Measurements from ENCODE around the gene PSAPL1.
"Not testable (repeated sequence)": the region's sequence is repeated elsewhere in the genome, so short reads cannot be mapped to it uniquely, and the experiment has no call there.

The PSAPL1 gene

GRCh38 chr4:7457201-7458065 is 22.7 kb upstream of the PSAPL1 start:
- no peak for DNase-seq

GRCh38 chr4:7452802-7453201 is 18.1 kb upstream of the PSAPL1 start:
- DNase-seq = not testable (repeated sequence)

- no peak for DNase-seq
Observed at GRCh38 chr4:7451800-7452199, 17.1 kb upstream of the PSAPL1 start.

- DNase-seq = no peak
Observed at GRCh38 chr4:7451434-7451789, 16.7 kb upstream of the PSAPL1 start.

- no peak for DNase-seq
Observed at GRCh38 chr4:7450775-7451433, 16.2 kb upstream of the PSAPL1 start.

- no peak for DNase-seq
Observed at GRCh38 chr4:7448036-7448435, 13.3 kb upstream of the PSAPL1 start.

GRCh38 chr4:7447236-7447635 is 12.5 kb upstream of the PSAPL1 start:
- DNase-seq = no peak

GRCh38 chr4:7444731-7445130 is 10.0 kb upstream of the PSAPL1 start:
- no peak for DNase-seq

GRCh38 chr4:7444314-7444713 is 9.6 kb upstream of the PSAPL1 start:
- no peak for DNase-seq

GRCh38 chr4:7442574-7443162 is 7.9 kb upstream of the PSAPL1 start:
- DNase-seq = no peak

- DNase-seq = no peak
Observed at GRCh38 chr4:7441201-7441600, 6.5 kb upstream of the PSAPL1 start.

- DNase-seq = no peak
Observed at GRCh38 chr4:7439699-7440098, 5.0 kb upstream of the PSAPL1 start.

- DNase-seq = no peak
Observed at GRCh38 chr4:7436256-7436655, 1.5 kb upstream of the PSAPL1 start.

GRCh38 chr4:7435471-7436061 is 836 bp upstream of the PSAPL1 start:
- DNase-seq = no peak

- DNase-seq = no peak
Observed at GRCh38 chr4:7434141-7434765, 477 bp downstream of the PSAPL1 start.

GRCh38 chr4:7433376-7434140 is 1.2 kb downstream of the PSAPL1 start:
- no peak for DNase-seq

GRCh38 chr4:7432531-7433375 is 2.0 kb downstream of the PSAPL1 start:
- DNase-seq = no peak

GRCh38 chr4:7431696-7432530 is 2.8 kb downstream of the PSAPL1 start:
- no peak for DNase-seq

GRCh38 chr4:7430965-7431695 is 3.6 kb downstream of the PSAPL1 start:
- DNase-seq = no peak

Measured in T-helper 2 cell (primary cell).